ENCODE results near the gene DGLUCY.
"Not testable (repeated sequence)": the region's sequence is repeated elsewhere in the genome, so short reads cannot be mapped to it uniquely, and the experiment has no call there.

DGLUCY gene

DNA sequence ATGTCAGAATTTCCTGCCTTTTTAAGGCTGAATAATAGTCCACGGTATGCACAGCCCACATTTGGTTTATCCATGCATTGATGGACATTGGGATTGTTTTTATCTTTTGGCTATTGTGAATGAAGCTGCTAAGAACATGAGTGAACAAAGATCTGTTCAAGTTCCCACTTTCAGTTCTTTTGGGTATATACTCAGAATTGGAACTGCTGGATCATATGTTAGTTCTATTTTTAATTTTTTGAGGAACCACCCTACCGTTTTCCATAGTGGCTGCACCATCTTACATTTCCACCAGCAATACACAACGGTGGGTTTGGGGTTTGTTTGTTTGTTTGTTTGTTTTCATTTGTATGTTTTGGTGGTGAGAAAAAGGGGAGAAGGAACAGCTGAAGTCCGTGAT is 124.2 kb downstream of the DGLUCY start:
- Mint-ChIP-seq H3K4me3 (peak overlapping the region; percentile 21), H3K27ac (peak overlapping the region; percentile 98), H3K4me1 (ENCODE audit: low read depth) (peaks cover 89% of the 10 kb centered on the region), H3K36me3 (ENCODE audit: low read depth) (peaks cover 18% of the 10 kb centered on the region), H3K9me3 (peaks cover 7% of the 10 kb centered on the region), H3K27me3 (peaks cover 2% of the 10 kb centered on the region)
- intact Hi-C loops (cut with micrococcal nuclease), result no loop called here

DNA sequence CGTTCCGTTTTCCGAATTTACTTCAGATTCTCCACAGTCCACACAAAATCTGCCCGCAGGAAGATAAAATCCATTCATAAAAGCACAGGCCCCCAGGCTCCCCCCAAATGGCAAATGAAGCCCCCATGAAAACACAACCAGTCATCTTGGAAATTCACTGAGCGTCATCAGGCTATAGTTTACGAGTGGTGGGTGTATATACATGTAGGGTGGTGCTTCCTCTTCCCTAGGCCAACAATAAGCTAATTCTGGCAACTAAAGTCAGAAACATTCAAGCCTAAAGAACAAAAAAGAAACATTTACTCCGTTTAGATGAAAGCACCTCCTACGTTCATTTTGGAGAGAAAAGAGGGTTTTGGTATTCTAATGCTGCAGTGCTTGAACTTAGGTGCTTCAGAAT is 124.8 kb downstream of the DGLUCY start:
- intact Hi-C loops (cut with micrococcal nuclease), result no loop called here
- H3K4me1 Mint-ChIP-seq (ENCODE audit: low read depth), result peaks cover 89% of the 10 kb centered on the region
- peak overlapping the region; percentile 98 for H3K27ac Mint-ChIP-seq
- H3K36me3 Mint-ChIP-seq (ENCODE audit: low read depth), result peaks cover 18% of the 10 kb centered on the region
- peaks cover 7% of the 10 kb centered on the region for H3K9me3 Mint-ChIP-seq
- H3K27me3 Mint-ChIP-seq, result peaks cover 2% of the 10 kb centered on the region
- H3K4me3 Mint-ChIP-seq, result peak overlapping the region; percentile 21

DNA sequence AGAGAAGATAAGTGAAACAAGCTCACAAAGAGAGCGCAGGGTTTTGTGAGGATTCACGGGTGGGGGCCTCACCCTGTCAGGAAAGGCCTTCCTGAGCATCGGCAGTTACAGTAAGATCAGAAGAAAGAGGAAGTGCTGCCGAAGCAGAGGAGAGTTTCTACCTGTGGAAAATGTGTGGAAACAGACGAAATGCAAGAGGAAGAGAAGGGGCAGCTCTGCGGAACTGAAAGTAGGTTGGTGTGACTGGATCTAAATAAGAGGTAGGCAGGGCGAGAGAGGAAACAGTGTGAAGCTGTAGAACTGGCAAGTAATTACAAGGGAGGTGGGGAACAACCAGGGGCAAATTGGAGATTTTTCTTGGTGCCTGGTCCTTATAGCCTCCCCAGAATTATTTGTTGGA is 128.0 kb downstream of the DGLUCY start:
- peaks cover 81% of the 10 kb centered on the region for H3K4me1 Mint-ChIP-seq (ENCODE audit: low read depth)
- H3K27me3 Mint-ChIP-seq, result no peaks in the 10 kb centered on the region
- peaks cover 6% of the 10 kb centered on the region for H3K36me3 Mint-ChIP-seq (ENCODE audit: low read depth)
- intact Hi-C loops (cut with micrococcal nuclease), result no loop called here
- peak overlapping the region; percentile 44 for H3K27ac Mint-ChIP-seq
- peak overlapping the region; percentile 61 for H3K4me3 Mint-ChIP-seq
- no peaks in the 10 kb centered on the region for H3K9me3 Mint-ChIP-seq

DNA sequence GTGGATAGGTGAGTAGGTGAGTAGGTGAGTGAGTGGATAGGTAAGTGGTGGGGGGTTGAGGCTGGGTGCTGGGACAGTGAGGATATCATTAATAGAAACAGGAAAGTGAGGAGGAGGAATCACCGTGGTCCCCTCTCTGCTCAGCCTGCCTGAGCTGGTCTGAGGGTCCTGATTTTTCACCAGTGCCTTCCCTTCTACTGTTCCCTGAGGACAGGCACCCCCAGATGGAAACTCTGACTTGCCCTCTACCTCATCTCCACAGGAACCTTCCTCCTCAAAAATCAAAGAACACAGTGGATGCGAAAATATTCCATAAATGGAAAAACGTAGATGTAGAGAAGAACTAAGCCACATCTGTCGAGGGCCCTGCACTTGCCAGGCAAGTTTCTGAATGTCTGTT is 128.8 kb downstream of the DGLUCY start:
- H3K27ac Mint-ChIP-seq, result peak overlapping the region; percentile 44
- peak overlapping the region; percentile 62 for H3K4me3 Mint-ChIP-seq
- intact Hi-C loops (cut with micrococcal nuclease), result no loop called here
- H3K9me3 Mint-ChIP-seq, result no peaks in the 10 kb centered on the region
- H3K36me3 Mint-ChIP-seq (ENCODE audit: low read depth), result peaks cover 6% of the 10 kb centered on the region
- peaks cover 78% of the 10 kb centered on the region for H3K4me1 Mint-ChIP-seq (ENCODE audit: low read depth)
- no peaks in the 10 kb centered on the region for H3K27me3 Mint-ChIP-seq

DNA sequence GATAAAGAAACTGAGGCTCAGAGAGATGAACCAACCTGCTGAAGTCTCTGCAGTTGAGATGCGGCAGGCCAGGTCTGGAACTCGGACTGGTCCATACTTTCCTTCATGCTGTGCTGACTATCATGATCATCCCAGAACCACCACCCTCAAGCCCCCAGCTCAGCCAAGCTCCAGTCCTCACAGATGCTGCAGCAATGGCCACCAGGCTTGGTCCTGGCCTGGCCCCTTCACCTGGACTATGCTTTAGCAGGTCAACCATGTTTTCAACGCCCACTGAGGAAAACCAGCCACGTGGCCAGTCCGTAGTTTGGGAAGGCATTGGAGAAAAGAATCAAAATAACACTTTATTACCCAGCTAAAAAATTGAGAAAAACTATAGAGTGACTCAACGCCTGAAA is 129.2 kb downstream of the DGLUCY start:
- Mint-ChIP-seq H3K27me3 (no peaks in the 10 kb centered on the region), H3K36me3 (ENCODE audit: low read depth) (peaks cover 6% of the 10 kb centered on the region), H3K9me3 (no peaks in the 10 kb centered on the region), H3K4me3 (peak overlapping the region; percentile 71), H3K4me1 (ENCODE audit: low read depth) (peaks cover 76% of the 10 kb centered on the region), H3K27ac (peak overlapping the region; percentile 44)
- intact Hi-C loops (cut with micrococcal nuclease), result no loop called here

DNA sequence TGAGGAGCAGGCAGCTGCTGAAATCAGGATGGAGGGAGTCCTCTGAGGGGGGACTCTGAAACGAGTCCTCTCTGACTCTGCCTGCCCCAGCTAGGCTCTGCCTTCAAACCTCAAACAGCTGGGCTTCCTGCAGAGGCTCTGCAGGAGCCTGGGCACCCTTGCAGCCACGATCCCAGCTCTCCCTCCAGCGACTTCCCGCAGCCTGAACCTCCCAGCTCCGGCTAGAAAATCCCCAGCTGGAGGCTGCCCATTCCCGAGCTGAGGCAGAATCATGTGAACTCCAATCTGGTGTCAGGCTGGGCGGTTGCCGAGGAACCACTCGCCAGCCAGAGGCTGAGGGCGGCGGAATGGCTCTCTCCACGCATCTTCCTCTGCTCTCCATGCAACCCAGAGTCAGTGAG is 130.6 kb downstream of the DGLUCY start, which contains the start of gene GPR68:
Gene GPR68 (minus strand): TSS at position 204 of the 401 bp plus-strand sequence. CDS start 9,654 bp downstream, outside the sequence.
- H3K4me3 Mint-ChIP-seq, result peak within 1 kb of the TSS; percentile 71
- peaks cover 3% of the 10 kb centered on the region for H3K36me3 Mint-ChIP-seq (ENCODE audit: low read depth)
- no peaks in the 10 kb centered on the region for H3K27me3 Mint-ChIP-seq
- H3K27ac Mint-ChIP-seq, result peak within 1 kb of the TSS; percentile 44
- H3K9me3 Mint-ChIP-seq, result no peaks in the 10 kb centered on the region
- H3K4me1 Mint-ChIP-seq (ENCODE audit: low read depth), result peaks cover 70% of the 10 kb centered on the region
- intact Hi-C loops (cut with micrococcal nuclease), result no loop called here

DNA sequence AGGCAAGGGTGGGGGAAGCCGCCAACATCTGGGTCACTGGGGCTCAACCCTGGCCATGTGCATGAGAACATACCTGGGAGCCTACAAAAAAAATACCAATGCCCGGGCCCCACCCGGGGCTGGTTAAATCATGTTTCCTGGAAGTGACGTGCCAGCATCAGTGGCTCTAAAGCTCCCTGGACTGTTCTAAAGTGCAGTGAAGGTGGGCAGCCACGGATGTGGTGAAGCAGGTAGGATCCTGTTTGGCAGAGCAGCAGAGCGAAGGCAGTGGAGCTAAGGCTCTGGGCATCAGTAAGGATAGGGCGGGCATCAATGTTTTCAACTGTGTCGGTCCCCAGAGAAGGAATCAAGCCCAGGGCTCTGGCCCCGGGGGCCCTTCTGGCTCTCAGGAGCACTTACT is 131.2 kb downstream of the DGLUCY start:
- no peaks in the 10 kb centered on the region for H3K27me3 Mint-ChIP-seq
- no peak overlapping the region for H3K4me3 Mint-ChIP-seq
- H3K4me1 Mint-ChIP-seq (ENCODE audit: low read depth), result peaks cover 71% of the 10 kb centered on the region
- no peaks in the 10 kb centered on the region for H3K9me3 Mint-ChIP-seq
- H3K27ac Mint-ChIP-seq, result peak overlapping the region; percentile 44
- H3K36me3 Mint-ChIP-seq (ENCODE audit: low read depth), result no peaks in the 10 kb centered on the region
- intact Hi-C loops (cut with micrococcal nuclease), result no loop called here

DNA sequence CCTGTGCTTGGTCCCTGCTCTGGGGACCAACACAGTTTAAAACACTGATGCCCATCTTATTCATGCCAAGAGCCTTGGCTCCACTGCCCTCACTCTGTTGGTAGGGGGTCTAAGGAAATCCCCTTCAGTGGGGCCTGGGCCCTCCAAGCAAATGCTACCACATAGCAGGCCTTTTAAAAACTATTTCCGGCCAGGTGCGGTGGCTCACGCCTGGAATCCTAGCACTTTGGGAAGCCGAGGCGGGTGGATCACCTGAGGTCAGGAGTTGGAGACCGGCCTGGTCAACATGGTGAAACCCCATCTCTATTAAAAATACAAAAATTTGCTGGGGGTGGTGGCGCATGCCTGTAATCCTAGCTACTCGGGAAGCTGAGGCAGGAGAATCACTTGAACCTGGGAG is 131.7 kb downstream of the DGLUCY start:
- intact Hi-C loops (cut with micrococcal nuclease); H3K4me3 Mint-ChIP-seq; H3K27ac Mint-ChIP-seq; H3K36me3 Mint-ChIP-seq (ENCODE audit: low read depth); H3K27me3 Mint-ChIP-seq; H3K9me3 Mint-ChIP-seq: not testable (repeated sequence)
- peaks cover 72% of the 10 kb centered on the region for H3K4me1 Mint-ChIP-seq (ENCODE audit: low read depth)

DNA sequence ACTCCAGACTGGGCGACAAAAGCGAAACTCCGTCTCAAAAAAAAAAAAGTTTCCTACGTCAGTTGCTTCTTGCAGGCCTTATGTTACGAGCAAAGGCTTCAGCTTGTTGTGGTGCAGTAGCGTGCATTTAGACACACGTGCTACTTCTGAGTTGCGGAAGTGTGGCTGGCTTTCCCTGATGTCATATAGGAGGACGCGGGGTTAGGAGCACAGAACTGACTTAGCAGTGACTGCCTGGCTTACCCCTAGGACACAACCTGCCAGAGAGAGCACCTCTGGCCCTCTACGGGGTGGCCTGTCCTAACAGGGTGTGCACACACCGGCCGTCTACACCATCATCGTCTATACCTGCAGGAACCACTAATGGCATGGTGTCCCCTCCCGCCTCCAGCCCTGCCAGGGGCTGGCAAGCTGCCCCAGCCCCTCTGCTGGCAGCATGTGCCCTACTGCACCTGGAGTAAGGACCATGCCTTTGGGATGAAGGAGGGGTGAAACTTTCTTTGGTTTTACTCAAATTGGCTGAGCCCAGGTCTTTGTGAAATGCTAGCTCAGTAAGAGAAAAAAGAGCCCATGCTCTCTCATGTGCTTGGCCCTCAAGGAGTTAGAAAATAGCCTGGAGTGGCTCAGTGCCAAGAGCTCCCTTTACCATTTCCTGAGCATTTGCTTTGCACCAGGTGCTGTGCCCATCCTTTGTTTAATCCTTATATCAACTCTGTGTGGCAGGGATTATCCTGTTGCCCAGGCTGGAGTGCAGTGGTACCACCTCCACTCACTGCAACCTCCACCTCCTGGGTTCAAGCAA is 132.4 kb downstream of the DGLUCY start:
- intact Hi-C loops (cut with micrococcal nuclease), result no loop called here
- H3K27ac Mint-ChIP-seq, result no peak overlapping the region

DNA sequence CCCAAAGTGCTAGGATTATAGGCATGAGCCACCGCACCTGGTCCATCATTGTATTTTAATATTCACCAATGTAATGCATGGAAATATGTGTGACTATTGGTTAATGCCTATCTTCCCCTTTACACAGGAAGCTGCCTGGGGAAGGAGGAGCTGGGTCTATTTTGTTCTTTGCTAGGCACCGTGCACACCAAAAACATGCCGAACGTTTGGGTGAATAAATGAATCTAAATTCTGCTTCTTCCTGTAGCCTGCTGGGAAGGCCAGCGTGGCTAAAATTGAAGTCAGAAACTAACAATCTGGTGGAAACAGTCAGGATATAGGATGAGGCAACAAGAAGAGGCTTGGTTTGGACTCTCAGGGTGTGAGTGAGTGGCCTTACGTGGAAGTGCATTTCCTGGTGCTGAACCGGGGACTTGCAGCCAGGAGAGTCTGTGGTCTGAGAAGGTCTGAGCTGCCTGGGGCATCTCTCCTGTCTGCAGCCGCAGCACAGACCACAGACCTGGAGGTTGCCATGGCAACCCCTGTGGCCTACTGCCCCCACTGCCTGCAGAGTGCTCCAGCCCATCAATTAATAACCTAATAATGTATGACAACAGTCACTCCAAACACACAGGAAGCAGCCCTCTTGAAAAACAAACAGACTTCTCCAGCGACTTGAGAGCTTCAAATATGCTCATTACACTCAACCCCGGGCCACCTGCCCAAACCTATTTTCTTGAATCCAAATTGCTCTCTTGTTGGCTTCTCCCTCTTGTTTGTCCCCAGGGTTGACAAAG is 136.2 kb downstream of the DGLUCY start:
- intact Hi-C loops (cut with micrococcal nuclease), result no loop called here
- Mint-ChIP-seq H3K9me3 (no peaks in the 10 kb centered on the region), H3K4me1 (ENCODE audit: low read depth) (peaks cover 46% of the 10 kb centered on the region), H3K27me3 (peaks cover 20% of the 10 kb centered on the region), H3K36me3 (ENCODE audit: low read depth) (no peaks in the 10 kb centered on the region), H3K27ac (peak overlapping the region; percentile 76), H3K4me3 (no peak overlapping the region)

More for the DNA sequence above, 132.4 kb downstream of the DGLUCY start:
- H3K27me3 Mint-ChIP-seq, result no peaks in the 10 kb centered on the region
- H3K4me3 Mint-ChIP-seq, result no peak overlapping the region
- H3K4me1 Mint-ChIP-seq (ENCODE audit: low read depth), result peaks cover 72% of the 10 kb centered on the region
- no peaks in the 10 kb centered on the region for H3K9me3 Mint-ChIP-seq
- H3K36me3 Mint-ChIP-seq (ENCODE audit: low read depth), result no peaks in the 10 kb centered on the region

DNA sequence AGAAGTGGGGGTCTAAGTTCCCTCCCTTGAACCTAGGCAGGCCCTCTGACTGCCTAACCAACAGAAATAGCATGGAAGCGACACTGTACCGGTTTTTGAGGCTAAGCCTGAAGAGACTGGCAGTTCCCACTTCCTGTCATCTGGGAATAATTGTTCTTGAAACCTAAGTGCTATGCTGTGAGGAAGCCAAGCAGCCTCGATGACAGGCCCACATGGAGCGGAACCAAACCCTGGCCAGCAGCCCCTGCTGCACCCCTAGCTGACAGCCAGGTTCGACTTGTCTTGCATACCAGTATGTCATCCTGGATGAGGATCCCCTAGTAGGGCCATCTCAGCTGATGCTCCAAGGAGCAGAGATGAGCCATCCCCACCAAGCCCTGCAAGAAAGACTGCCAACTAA is 137.0 kb downstream of the DGLUCY start:
- Mint-ChIP-seq H3K36me3 (ENCODE audit: low read depth) (no peaks in the 10 kb centered on the region), H3K4me3 (no peak overlapping the region), H3K4me1 (ENCODE audit: low read depth) (peaks cover 45% of the 10 kb centered on the region), H3K27ac (peak overlapping the region; percentile 76), H3K9me3 (no peaks in the 10 kb centered on the region), H3K27me3 (peaks cover 23% of the 10 kb centered on the region)
- intact Hi-C loops (cut with micrococcal nuclease), result no loop called here

DNA sequence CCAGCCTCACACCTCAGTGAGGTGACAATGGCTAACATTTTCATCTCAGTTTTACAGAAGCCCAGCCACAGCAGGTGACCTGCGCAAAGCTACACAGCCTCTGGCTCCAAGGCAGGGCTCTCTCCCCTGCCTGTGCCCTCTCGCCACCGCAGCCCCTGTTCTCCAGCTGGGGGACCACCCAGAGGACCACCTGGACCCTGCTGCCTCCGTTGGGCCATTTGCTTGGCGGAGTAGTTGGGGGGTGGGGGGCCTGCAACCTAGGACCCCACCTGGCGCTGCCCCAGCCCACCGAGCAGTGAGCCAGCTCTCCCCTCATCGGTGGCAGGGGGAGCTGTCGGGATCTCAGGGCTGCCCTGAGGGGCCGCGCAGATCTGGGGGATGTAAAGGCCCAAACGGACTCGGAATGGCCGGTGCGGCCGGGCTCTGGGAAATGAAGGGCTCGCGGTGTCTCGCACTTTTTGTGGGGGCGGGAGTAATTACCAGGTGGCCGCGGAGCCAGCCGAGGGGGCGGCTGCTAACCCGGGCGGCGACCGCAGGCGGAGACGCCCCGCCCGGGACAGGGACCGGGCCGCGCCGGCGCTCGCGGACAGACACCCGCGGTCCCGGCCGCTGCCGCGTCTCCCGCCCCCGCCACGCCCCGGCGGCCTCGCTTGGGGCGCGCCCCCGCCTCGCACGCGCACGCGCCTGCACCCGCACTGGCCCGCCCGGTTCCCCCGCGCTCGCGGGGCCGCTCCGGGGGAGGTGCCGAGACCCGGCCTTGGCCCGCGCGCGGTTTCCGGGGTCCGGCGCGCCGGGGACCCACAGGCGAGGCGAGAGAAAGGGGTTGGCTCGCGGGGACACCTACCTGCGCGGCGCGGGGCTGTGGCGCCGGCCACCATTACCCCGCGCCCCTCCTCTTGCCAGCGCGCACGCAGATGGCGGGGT is 139.3 kb downstream of the DGLUCY start:
- H3K4me3 Mint-ChIP-seq, result peak overlapping the region; percentile 71
- H3K9me3 Mint-ChIP-seq, result no peaks in the 10 kb centered on the region
- H3K27me3 Mint-ChIP-seq, result peaks cover 44% of the 10 kb centered on the region
- intact Hi-C loops (cut with micrococcal nuclease), result no loop called here
- peaks cover 49% of the 10 kb centered on the region for H3K4me1 Mint-ChIP-seq (ENCODE audit: low read depth)
- H3K27ac Mint-ChIP-seq, result peak overlapping the region; percentile 74
- H3K36me3 Mint-ChIP-seq (ENCODE audit: low read depth), result no peaks in the 10 kb centered on the region

DNA sequence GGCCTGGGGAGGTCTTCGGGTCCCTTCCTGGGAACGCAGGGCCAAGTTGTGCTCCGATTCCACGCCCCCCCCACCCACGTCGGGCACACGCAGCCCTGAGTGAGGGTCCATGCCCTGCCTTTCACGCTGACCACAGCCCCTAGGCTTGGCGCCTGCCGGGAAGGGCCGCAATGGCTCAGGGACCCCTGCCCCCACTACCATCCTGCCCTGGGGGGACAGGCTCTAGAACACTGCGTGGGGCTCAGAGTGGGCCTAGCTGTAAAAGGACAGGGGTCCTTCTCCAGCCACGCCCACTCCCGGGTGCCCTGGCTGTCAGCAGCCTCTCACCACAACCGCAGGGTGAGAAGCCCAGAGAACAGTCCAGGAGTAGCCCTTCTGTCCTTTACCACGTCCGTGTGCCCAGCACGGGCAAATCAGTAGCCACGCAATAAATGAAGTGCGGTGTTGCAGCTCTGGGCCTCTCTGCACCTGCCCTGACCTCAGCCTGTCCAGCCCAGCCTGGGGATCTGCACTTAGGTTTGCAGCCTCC is 140.0 kb downstream of the DGLUCY start:
- Mint-ChIP-seq H3K27ac (peak overlapping the region; percentile 74), H3K9me3 (no peaks in the 10 kb centered on the region), H3K27me3 (peaks cover 50% of the 10 kb centered on the region), H3K4me1 (ENCODE audit: low read depth) (peaks cover 52% of the 10 kb centered on the region), H3K36me3 (ENCODE audit: low read depth) (no peaks in the 10 kb centered on the region), H3K4me3 (peak overlapping the region; percentile 71)
- intact Hi-C loops (cut with micrococcal nuclease), result no loop called here
